GM03348 (cell line): Measurements from ENCODE around the gene BTG2.

ENCODE experiments used
- DNase-seq: peaks from one replicate; pipeline ENCODE4 v3.0.0; 2012; ENCODE audit warnings: low spot score

The BTG2 gene

GRCh38 chr1:203276916-203277545, 28.3 kb upstream of the BTG2 start:
- DNase-seq = no peak

GRCh38 chr1:203278082-203278884, 27.0 kb upstream of the BTG2 start:
- DNase-seq = peak; percentile 85

- DNase-seq = no peak
Observed at GRCh38 chr1:203278885-203279406, 26.4 kb upstream of the BTG2 start.

GRCh38 chr1:203280061-203280460, 25.3 kb upstream of the BTG2 start:
- DNase-seq = no peak

- peak; percentile 49 for DNase-seq
Observed at GRCh38 chr1:203281033-203281432, 24.3 kb upstream of the BTG2 start.

GRCh38 chr1:203281851-203282661, 23.3 kb upstream of the BTG2 start:
- no peak for DNase-seq

GRCh38 chr1:203282720-203283542, 22.4 kb upstream of the BTG2 start:
- DNase-seq = no peak

GRCh38 chr1:203283597-203283996, 21.7 kb upstream of the BTG2 start:
- no peak for DNase-seq

GRCh38 chr1:203284411-203285123, 20.8 kb upstream of the BTG2 start:
- DNase-seq = no peak

DNA sequence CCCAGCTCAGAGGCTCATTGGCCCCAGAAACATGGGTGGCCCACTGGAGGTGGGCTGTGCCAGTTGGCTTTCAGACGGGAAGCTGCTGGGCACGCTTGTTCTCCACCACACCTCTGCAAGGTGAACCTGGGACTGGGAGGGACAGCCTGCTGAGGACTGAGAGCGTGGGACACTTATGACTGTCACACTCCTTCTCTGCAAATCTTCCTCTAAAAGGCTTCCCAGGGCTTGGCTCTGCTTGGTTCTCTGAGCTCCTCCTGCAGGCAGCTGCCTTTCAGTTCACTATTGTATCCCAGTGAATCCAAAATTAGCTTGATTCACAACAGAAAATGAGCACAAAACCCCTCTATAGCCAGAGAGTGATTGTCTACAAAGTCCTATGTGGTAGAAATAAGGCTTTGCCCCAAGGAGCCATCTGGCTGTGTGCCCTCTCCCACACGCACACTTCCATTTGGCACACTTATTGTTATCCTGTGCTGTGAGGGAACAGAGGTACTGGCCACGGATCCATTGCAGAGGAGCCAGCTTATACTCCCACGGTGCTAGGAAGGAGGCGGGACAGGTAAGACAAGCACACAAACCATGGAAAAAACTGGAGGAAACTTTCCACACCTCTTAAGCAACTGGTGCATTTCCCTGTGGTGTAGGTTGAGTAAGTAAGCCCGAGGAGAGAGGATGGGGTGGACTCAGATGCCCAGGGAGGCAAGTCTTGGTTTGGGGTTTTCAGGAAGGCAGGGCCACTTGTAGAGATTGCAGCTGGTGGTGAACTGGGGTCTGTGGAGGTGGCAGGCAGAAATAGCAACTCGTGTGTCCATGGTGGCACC, 18.9 kb upstream of the BTG2 start:
- DNase-seq = no peak

GRCh38 chr1:203287109-203287893, 18.0 kb upstream of the BTG2 start:
- DNase-seq = no peak

DNA sequence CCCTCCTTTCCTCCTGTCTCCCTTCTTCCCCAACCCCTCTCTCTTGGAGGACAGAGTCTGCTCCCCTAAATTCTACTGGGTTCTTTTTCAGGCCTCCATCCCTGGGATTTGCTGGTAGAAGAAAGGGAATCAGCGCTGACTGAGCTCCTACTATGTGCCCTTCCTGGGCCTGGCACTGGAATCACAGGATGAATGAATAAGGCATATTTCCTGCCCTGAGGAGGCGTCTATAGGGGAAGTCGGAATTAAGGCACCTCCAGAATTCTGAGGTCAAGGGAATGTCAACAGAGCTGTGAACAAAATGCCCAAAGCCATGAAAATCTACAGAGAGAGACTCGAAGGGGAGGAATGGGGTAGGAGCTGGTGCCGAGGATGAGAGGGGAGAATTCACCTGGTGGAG, 17.4 kb upstream of the BTG2 start:
- DNase-seq = no peak

- no peak for DNase-seq
Observed at GRCh38 chr1:203288400-203288799, 16.9 kb upstream of the BTG2 start.

GRCh38 chr1:203289281-203289981, 15.9 kb upstream of the BTG2 start:
- no peak for DNase-seq

- DNase-seq = no peak
Observed at GRCh38 chr1:203289982-203290260, 15.4 kb upstream of the BTG2 start.

DNA sequence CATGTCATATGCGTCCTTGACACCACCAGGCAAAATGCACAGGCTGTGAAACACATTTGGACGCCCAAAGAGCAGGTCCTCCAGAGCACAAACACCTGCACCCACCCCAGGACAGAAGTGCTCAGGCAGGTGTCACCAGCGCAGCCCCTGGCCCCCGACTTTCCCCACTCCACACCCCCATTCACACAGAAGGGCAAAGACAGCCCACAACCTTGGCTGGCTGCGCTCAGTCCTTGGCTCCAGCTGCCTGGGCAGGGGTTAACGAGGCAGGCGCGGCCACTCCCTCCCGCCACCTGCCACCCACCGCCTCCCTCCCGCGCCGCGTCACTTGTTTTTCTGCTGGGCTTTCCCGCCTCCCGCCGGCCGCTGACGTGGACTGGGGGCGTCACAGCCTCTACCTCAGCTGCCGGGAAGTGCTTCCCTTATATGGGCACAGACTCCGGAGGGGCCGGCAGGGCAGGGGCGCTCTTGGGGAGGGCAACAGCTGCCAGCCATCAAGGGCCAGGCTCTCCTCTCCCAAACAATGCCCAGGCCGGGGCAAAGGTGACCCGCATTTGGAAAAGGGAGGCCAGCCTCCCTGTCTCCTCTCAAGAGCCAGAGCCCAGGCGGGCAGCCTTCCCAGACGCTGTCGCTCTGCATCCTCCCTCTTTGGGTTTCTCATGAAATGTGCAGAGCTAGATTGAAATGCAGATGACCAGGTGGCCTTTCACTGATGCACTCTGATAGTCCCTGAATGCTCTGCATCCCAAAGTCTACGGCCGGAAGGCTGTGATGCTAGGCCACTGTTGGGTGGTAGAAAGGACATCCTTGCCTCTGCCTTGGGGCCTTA, 14.8 kb upstream of the BTG2 start:
- DNase-seq = peak; percentile 56

DNA sequence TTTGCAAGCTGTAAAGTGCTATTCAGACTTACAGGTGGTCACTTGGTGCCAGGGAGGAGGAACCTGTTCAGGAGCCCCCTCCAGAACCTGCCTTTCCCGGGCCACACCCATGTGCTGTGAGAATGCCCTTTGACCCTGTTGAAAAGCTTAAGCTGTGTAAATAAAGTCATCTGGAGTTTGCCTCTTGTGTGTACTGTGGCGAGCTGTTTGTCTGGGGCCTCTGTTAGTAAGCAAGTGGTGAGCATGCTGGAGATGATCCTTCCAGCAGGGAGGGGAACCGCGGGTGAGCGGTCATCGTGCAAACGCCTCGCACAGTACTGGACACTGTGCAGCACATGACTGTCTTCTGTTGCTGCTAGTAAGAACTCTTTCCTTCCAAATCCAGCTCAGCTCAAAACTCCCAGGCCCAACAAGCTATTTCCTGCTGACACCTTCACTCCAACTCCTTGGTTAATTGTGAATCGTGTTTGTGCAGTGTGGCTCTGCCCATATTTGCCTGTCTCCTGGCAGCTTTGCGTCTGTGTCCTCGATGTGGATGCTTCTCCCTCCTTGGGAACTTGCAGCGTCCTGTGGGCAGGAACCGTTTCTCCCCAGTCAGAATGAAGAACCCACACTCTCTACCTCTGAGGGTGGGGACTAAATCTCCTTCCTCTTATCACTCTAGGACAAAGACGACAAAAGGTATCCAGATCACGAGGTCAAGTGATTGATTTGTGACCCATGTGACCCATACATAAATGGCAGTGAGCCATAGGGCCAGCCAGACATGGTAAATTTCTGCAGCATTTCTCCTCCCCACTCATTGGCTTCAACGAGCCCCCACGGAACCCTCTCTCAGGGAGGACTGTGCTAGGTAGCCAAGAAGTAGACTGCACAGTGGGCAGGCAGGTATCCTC, 13.9 kb upstream of the BTG2 start:
- no peak for DNase-seq
